ENCODE data around the gene OR4S1. TPM values are rescaled to one million over a fixed set of nuclear protein-coding genes. Genes with fewer than 3 reads are reported as not detected.
"Not testable (repeated sequence)": the region's sequence is repeated elsewhere in the genome, so short reads cannot be mapped to it uniquely, and the experiment has no call there.

The OR4S1 gene, protein sequence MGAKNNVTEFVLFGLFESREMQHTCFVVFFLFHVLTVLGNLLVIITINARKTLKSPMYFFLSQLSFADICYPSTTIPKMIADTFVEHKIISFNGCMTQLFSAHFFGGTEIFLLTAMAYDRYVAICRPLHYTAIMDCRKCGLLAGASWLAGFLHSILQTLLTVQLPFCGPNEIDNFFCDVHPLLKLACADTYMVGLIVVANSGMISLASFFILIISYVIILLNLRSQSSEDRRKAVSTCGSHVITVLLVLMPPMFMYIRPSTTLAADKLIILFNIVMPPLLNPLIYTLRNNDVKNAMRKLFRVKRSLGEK
- not detected for polyA plus RNA-seq (2013, experiment 1 of 2)
- not detected for polyA plus RNA-seq (2013, experiment 2 of 2)

DNA sequence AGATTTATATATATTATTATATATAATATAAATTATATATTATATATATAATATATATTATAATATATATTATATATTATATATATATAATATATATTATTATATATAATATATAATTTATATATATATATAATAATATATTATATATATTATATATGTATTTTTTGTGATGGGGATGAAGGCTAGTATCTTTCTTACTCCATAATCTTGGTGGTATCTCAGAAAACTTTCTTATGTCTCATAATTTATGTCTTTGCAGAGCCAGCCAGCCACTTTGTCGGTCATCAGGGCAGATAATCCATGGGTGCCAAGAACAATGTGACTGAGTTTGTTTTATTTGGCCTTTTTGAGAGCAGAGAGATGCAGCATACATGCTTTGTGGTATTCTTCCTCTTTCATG lies at the start of gene OR4S1:
OR4S1 (plus strand) TSS at position 301 of the 400 bp plus-strand sequence; CDS start at position 301, 0 bp downstream.
- 50% methylated on average over 1 of the region's 1 CpG for WGBS
- Histone ChIP-seq H3K9me3 (ENCODE audit: insufficient read depth, low read depth, low read length) (peaks cover 83% of the 10 kb centered on the region), H3K9ac (ENCODE audit: low read depth, low read length) (no peak within 1 kb of the TSS), H3K27me3 (ENCODE audit: insufficient read depth, low read length) (no peaks in the 10 kb centered on the region), H3K36me3 (ENCODE audit: insufficient read depth, low read length) (no peaks in the 10 kb centered on the region), H3K4me3 (ENCODE audit: low read length) (no peak within 1 kb of the TSS), H3K4me1 (ENCODE audit: insufficient read depth, low read length) (no peaks in the 10 kb centered on the region), H3K27ac (ENCODE audit: low read depth, low read length) (no peak within 1 kb of the TSS)

DNA sequence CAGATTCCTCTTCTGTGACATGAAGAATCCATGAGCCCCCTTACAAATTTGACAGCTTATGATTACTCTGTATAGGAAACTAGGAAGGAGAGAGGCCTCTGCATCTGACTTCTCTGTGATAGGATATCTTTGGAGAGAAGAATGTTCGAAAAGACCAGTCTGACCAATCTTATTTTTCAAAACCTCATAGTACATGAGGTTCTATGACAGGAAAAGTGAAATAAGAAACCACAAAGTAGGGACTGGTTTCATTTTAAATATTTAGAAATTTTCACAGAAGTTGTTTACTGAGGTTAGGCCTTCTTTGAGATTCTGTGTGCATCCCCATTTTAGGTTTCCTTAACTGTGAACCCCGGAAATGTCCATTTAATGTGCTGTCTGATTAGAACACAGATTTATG lies 44.4 kb upstream of the OR4S1 start:
- Histone ChIP-seq H3K36me3 (ENCODE audit: insufficient read depth, low read length) (no peaks in the 10 kb centered on the region), H3K27me3 (ENCODE audit: insufficient read depth, low read length) (no peaks in the 10 kb centered on the region), H3K9me3 (ENCODE audit: insufficient read depth, low read depth, low read length) (peaks cover 72% of the 10 kb centered on the region), H3K4me1 (ENCODE audit: insufficient read depth, low read length) (no peaks in the 10 kb centered on the region), H3K27ac (ENCODE audit: low read depth, low read length) (no peak overlapping the region), H3K4me3 (ENCODE audit: low read length) (no peak overlapping the region), H3K9ac (ENCODE audit: low read depth, low read length) (no peak overlapping the region)
- WGBS, result 92% methylated on average over 1 of the region's 2 CpGs

DNA sequence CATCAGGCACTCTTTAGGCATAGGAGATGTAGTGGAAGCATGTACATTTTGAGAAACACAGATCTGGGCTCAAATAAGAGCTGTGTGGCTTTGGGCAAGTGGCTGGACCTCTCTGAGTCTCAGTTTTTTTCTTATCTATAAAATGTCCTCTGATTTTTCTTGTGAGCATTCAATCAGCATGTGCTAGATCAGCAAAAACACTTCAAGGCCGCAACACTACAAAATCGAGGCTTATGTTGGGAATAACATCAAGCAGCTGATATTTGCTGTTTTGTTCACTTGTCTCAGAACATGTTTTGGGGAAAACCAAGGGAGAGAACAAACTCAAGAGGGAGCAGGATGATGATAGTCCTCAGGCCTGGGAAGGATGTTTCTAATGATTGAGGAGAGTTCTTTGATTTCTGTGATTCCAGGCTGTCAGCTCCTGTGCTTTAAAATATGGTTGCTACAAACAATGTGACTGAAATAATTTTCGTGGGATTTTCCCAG lies 42.6 kb upstream of the OR4S1 start, which contains the start of gene OR4X1:
OR4X1 (plus strand) TSS at position 439 of the 489 bp plus-strand sequence; CDS start at position 439, 0 bp downstream.
- no peak within 1 kb of the TSS for H3K4me3 ChIP-seq (ENCODE audit: low read length)
- no peaks in the 10 kb centered on the region for H3K27me3 ChIP-seq (ENCODE audit: insufficient read depth, low read length)
- no peak within 1 kb of the TSS for H3K9ac ChIP-seq (ENCODE audit: low read depth, low read length)
- WGBS, result 27% methylated on average over 2 of the region's 3 CpGs
- H3K4me1 ChIP-seq (ENCODE audit: insufficient read depth, low read length), result no peaks in the 10 kb centered on the region
- H3K27ac ChIP-seq (ENCODE audit: low read depth, low read length), result no peak within 1 kb of the TSS
- H3K36me3 ChIP-seq (ENCODE audit: insufficient read depth, low read length), result no peaks in the 10 kb centered on the region
- H3K9me3 ChIP-seq (ENCODE audit: insufficient read depth, low read depth, low read length), result peaks cover 67% of the 10 kb centered on the region

DNA sequence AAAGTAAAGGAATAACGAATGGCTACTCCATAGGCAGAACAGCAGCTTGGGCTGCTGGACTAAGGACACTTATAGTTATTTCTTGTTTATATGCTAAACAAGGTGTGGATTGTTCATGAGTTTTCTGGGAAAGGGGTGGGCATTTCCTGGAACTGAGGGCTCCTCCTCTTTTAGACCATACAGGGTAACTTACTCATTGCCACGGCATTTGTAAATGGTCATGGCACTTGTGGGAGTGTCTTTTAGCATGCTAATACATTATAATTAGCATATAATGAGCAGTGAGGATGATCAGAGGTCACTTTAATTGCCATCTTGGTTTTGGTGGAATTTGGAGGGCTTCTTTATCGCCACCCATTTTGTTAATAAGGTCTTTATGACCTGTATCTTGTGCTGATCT lies 35.4 kb upstream of the OR4S1 start:
- WGBS, result 43% methylated on average over 2 of the region's 3 CpGs
- Histone ChIP-seq H3K9ac (ENCODE audit: low read depth, low read length) (no peak overlapping the region), H3K9me3 (ENCODE audit: insufficient read depth, low read depth, low read length) (peaks cover 88% of the 10 kb centered on the region), H3K27me3 (ENCODE audit: insufficient read depth, low read length) (no peaks in the 10 kb centered on the region), H3K36me3 (ENCODE audit: insufficient read depth, low read length) (no peaks in the 10 kb centered on the region), H3K4me1 (ENCODE audit: insufficient read depth, low read length) (no peaks in the 10 kb centered on the region), H3K27ac (ENCODE audit: low read depth, low read length) (no peak overlapping the region), H3K4me3 (ENCODE audit: low read length) (no peak overlapping the region)

DNA sequence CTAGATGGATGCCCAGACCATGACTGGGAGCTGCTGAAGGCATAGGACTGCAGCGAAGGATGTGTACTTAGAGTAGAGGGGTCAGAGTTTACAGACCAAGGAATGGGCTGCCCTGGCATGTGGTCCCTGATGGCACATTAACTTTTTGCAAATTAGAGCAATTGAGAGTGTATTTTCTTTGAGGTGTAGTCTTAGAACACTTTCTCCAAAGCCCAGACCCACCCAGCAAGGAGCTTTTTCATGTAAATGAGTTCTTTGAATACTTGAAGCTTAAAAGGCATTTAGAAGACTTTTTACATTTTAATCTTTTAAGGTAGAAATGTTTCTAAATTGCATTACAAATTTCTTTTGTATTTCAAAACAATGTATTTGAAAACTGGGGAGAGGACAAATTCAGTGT lies 33.4 kb upstream of the OR4S1 start:
- H3K27me3 ChIP-seq (ENCODE audit: insufficient read depth, low read length), result no peaks in the 10 kb centered on the region
- WGBS, result 52% methylated on average over 1 of the region's 1 CpG
- H3K9ac ChIP-seq (ENCODE audit: low read depth, low read length), result no peak overlapping the region
- H3K36me3 ChIP-seq (ENCODE audit: insufficient read depth, low read length), result no peaks in the 10 kb centered on the region
- no peaks in the 10 kb centered on the region for H3K4me1 ChIP-seq (ENCODE audit: insufficient read depth, low read length)
- peaks cover 91% of the 10 kb centered on the region for H3K9me3 ChIP-seq (ENCODE audit: insufficient read depth, low read depth, low read length)
- H3K27ac ChIP-seq (ENCODE audit: low read depth, low read length), result no peak overlapping the region
- H3K4me3 ChIP-seq (ENCODE audit: low read length), result no peak overlapping the region

DNA sequence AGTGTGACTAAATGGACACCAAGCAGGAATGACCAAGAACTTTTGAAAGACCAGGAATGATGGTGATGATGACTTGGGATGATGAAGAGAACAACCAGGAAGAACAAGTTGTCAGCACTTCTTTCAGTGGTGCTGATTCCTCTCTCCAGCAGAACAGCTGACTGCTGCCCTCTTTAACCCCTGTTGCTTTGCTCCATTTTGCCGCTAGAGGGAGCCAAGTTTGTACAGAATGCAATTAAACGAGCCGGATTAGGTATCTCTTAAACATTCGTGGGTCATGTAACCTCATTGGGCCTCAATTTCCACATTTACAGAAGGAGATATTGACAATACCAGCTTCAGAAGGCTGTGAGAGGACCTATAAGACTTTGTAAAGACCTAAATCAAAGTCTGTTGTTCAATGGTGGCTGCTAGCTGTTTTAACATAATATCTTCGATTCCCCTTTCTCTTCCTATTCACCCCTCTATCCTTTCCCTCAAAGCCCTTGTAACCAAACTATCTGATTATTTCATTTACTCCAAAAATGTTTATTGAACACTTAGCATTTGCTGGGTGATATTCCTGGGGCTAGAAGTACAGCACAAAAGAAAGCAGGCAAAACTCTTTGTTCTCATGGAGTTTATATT lies 1.9 kb downstream of the OR4S1 start:
- no peak overlapping the region for H3K27ac ChIP-seq (ENCODE audit: low read depth, low read length)
- H3K4me3 ChIP-seq (ENCODE audit: low read length), result no peak overlapping the region
- no peak overlapping the region for H3K9ac ChIP-seq (ENCODE audit: low read depth, low read length)
- H3K9me3 ChIP-seq (ENCODE audit: insufficient read depth, low read depth, low read length), result peaks cover 93% of the 10 kb centered on the region
- H3K4me1 ChIP-seq (ENCODE audit: insufficient read depth, low read length), result no peaks in the 10 kb centered on the region
- H3K27me3 ChIP-seq (ENCODE audit: insufficient read depth, low read length), result no peaks in the 10 kb centered on the region
- WGBS, result 39% methylated on average over 5 of the region's 5 CpGs
- no peaks in the 10 kb centered on the region for H3K36me3 ChIP-seq (ENCODE audit: insufficient read depth, low read length)

DNA sequence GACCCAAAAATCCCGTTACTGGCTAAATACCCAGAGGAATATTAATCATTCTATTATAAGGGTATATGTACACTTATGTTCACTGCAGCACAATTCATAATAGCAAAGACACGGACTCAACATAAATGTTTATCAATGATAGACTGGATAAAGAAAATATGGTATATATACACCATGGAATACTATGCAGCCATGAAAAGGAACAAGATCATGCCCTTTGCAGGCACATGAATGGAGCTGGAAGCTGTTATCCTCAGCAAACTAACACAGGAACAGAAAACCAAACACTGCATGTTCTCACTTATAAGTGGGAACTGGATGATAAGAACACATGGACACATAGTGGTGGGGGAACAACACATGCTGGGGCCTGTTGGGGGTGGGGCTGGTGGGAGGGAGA lies 7.6 kb downstream of the OR4S1 start:
- peaks cover 90% of the 10 kb centered on the region for H3K9me3 ChIP-seq (ENCODE audit: insufficient read depth, low read depth, low read length)
- not testable (repeated sequence) for H3K27me3 ChIP-seq (ENCODE audit: insufficient read depth, low read length); H3K9ac ChIP-seq (ENCODE audit: low read depth, low read length); H3K4me3 ChIP-seq (ENCODE audit: low read length); H3K27ac ChIP-seq (ENCODE audit: low read depth, low read length); H3K4me1 ChIP-seq (ENCODE audit: insufficient read depth, low read length); H3K36me3 ChIP-seq (ENCODE audit: insufficient read depth, low read length)
- no CpG with 5 or more reads among the region's 2 CpGs for WGBS

DNA sequence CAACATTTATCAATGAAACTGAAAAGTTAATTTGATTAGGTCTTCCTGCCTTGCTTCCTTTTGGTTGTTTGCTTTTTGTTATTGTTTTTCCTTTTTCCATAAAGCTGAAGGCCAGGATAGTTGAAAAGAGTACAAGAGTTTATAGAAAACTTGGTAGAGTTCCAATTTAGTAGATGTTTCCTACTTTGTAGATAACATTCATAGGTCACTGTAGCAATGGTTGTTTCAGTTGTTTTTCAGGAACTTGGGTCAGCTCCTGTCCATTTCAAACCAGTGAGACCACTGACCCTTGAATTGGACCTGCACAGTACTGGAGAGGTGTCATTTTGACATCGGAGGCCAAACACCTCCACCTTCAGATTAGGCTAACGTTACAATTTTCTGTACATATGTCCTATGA lies 13.8 kb downstream of the OR4S1 start:
- H3K9me3 ChIP-seq (ENCODE audit: insufficient read depth, low read depth, low read length), result peaks cover 94% of the 10 kb centered on the region
- H3K9ac ChIP-seq (ENCODE audit: low read depth, low read length); H3K27me3 ChIP-seq (ENCODE audit: insufficient read depth, low read length); H3K4me3 ChIP-seq (ENCODE audit: low read length); H3K27ac ChIP-seq (ENCODE audit: low read depth, low read length); H3K36me3 ChIP-seq (ENCODE audit: insufficient read depth, low read length); H3K4me1 ChIP-seq (ENCODE audit: insufficient read depth, low read length): not testable (repeated sequence)
- 76% methylated on average over 2 of the region's 2 CpGs for WGBS

DNA sequence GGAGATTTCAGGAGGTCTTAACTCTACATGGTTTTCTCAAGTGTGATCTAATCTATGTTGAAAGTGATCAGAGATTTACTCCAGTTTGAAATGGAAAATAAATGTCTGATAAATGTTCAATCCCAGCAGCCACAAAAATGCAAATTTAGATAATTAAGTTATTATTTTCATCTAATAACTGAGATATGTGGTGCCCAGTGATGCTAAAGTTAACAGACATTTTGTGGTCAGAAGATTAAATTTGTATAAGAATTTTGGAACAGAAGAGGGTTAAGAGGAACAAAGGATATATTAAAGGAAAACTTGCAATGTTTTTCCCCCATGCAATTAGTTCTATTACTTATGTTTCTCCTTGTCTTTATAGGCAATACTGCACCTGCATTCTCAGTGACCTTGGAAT lies 18.6 kb downstream of the OR4S1 start, which contains the start of gene OR4C3:
OR4C3 (plus strand) TSS at position 301 of the 400 bp plus-strand sequence. CDS start 102 bp downstream, outside the sequence.
- not testable (repeated sequence) for H3K4me3 ChIP-seq (ENCODE audit: low read length); H3K36me3 ChIP-seq (ENCODE audit: insufficient read depth, low read length); H3K9ac ChIP-seq (ENCODE audit: low read depth, low read length); H3K4me1 ChIP-seq (ENCODE audit: insufficient read depth, low read length); H3K27me3 ChIP-seq (ENCODE audit: insufficient read depth, low read length); H3K27ac ChIP-seq (ENCODE audit: low read depth, low read length)
- H3K9me3 ChIP-seq (ENCODE audit: insufficient read depth, low read depth, low read length), result peaks cover 75% of the 10 kb centered on the region

DNA sequence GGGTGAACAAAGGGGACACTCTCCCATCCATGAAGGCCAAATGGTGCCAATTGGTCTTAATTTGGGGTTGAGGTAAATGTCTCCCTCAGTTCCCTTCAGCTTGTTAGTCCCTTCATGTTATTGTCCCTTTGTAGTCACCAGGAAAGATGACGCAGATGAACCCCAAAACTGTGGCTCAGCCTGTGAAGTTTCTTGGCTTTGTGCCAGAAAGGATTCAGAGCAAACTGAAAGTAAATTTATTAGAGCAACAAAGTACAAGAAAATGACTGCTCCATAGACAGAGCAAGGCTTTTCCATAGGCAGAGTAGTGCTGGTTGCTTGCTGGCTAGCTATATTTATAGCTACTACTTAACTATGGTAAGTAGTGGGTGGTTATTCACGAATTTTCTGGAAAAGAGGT lies 35.4 kb downstream of the OR4S1 start:
- H3K9me3 ChIP-seq (ENCODE audit: insufficient read depth, low read depth, low read length), result peaks cover 59% of the 10 kb centered on the region

DNA sequence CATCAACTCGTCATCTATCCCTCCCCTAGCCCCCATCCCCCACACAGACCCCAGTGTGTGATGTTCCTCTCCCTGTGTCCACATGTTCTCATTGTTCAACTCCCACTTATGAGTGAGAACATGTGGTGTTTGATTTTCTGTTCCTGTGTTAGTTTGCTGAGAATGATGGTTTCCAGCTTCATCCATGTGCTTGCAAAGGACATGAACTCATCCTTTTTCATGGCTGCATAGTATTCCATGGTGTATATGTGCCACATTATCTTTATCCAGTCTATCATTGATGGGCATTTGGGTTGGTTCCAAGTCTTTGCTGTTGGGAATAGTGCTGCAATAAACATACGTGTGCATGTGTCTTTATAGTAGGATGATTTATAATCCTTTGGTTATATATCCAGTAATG lies 36.5 kb downstream of the OR4S1 start:
- H3K27ac ChIP-seq (ENCODE audit: low read depth, low read length); H3K4me1 ChIP-seq (ENCODE audit: insufficient read depth, low read length); H3K36me3 ChIP-seq (ENCODE audit: insufficient read depth, low read length); H3K27me3 ChIP-seq (ENCODE audit: insufficient read depth, low read length); H3K9ac ChIP-seq (ENCODE audit: low read depth, low read length); H3K4me3 ChIP-seq (ENCODE audit: low read length): not testable (repeated sequence)
- peaks cover 53% of the 10 kb centered on the region for H3K9me3 ChIP-seq (ENCODE audit: insufficient read depth, low read depth, low read length)
- WGBS, result 67% methylated on average over 2 of the region's 2 CpGs

More for the DNA sequence above, 35.4 kb downstream of the OR4S1 start:
- H3K4me1 ChIP-seq (ENCODE audit: insufficient read depth, low read length), result no peaks in the 10 kb centered on the region
- no peak overlapping the region for H3K27ac ChIP-seq (ENCODE audit: low read depth, low read length)
- 46% methylated on average over 2 of the region's 2 CpGs for WGBS
- H3K36me3 ChIP-seq (ENCODE audit: insufficient read depth, low read length), result no peaks in the 10 kb centered on the region
- no peak overlapping the region for H3K4me3 ChIP-seq (ENCODE audit: low read length)
- H3K27me3 ChIP-seq (ENCODE audit: insufficient read depth, low read length), result no peaks in the 10 kb centered on the region
- no peak overlapping the region for H3K9ac ChIP-seq (ENCODE audit: low read depth, low read length)
